Measurements from ENCODE around the gene MAPKAPK2. TPM values are rescaled to one million over a fixed set of nuclear protein-coding genes. Genes with fewer than 3 reads are reported as not detected.
A peak's percentile ranks its signal among the peaks of the same experiment; 100 is the strongest.

MAPKAPK2 gene
- polyA plus RNA-seq, 1 of the 3 experiments (the other 2 are of a cell fraction): 46.8 TPM

- ChIA-PET POLR2A (interaction anchor here (0.8 to 2.4 kb wide), 6 partner anchors 12 to 346 kb away, joined by 3 to 22 read pairs (median 4); partner anchors contain the start of gene EIF2D), CTCF (interaction anchor here (1.3 to 17.3 kb wide), 10 partner anchors 9 to 347 kb away, joined by 4 to 450 read pairs (median 12); partner anchors contain the start of gene EIF2D)
- peak overlapping the region; percentile 87 to 92 for H3K4me3 ChIP-seq (ENCODE audit: low read depth in 2 of 2, low read length in 1 of 2)
- TF ChIP-seq ZBTB33 (IDR thresholded peaks at IDR 0.05; ENCODE audit: borderline replicate concordance, low read depth): no peak
- no peak for TF ChIP-seq TCF12 (IDR thresholded peaks at IDR 0.05)
- TF ChIP-seq TEAD4 (IDR thresholded peaks at IDR 0.05; ENCODE audit: borderline replicate concordance, insufficient read depth): no peak
- no peak for TF ChIP-seq REST (IDR thresholded peaks at IDR 0.05; ENCODE audit: low read depth, low read length)
- no peak for TF ChIP-seq ELF1 (IDR thresholded peaks at IDR 0.05)
- no peak for TF ChIP-seq NFIC (IDR thresholded peaks at IDR 0.05; ENCODE audit: borderline replicate concordance)
- TF ChIP-seq USF1 (IDR thresholded peaks at IDR 0.05; ENCODE audit: borderline replicate concordance, low read depth): no peak
- TF ChIP-seq NRF1 (IDR thresholded peaks at IDR 0.05; ENCODE audit: low read depth, low read length): no peak
- 6% methylated on average over 14 of the region's 14 CpGs for WGBS (ENCODE audit: low lambda C conversion rate)
- no peaks in the 10 kb centered on the region; the same call in 1 of the 2 replicates for H4K20me1 ChIP-seq (ENCODE audit: insufficient read depth)
- no peak for DNase-seq
- peak overlapping the region; percentile 66; the same call in 1 of the 2 replicates for H2AFZ ChIP-seq (ENCODE audit: low read depth)
- peak overlapping the region; percentile 85 for H3K4me2 ChIP-seq
- no peaks in the 10 kb centered on the region for H3K9me2 ChIP-seq
- no peaks in the 10 kb centered on the region for H3K9me3 ChIP-seq
- H3K36me3 ChIP-seq (replicated peaks in 1 of 2; ENCODE audit: control insufficient read depth in 1 of 2, insufficient read depth in 2 of 2, low read length in 1 of 2): peaks cover 0 to 23% of the 10 kb centered on the region in 2 experiments
- peaks cover 48% of the 10 kb centered on the region for H3K79me2 ChIP-seq (ENCODE audit: insufficient read depth)
- H3F3A ChIP-seq (replicated peaks; ENCODE audit: insufficient read depth): peaks cover 27% of the 10 kb centered on the region
- H3K27ac ChIP-seq (ENCODE audit: low read depth in 2 of 2, low read length in 1 of 2): peak overlapping the region; percentile 79 to 83
- no peaks in the 10 kb centered on the region for H3K27me3 ChIP-seq (ENCODE audit: insufficient read depth)
- H3K4me1 ChIP-seq (ENCODE audit: control insufficient read depth in 1 of 2, insufficient read depth in 2 of 2, low read depth in 1 of 2, low read length in 1 of 2): peaks cover 18 to 22% of the 10 kb centered on the region in 2 experiments; a peak in 3 of 4 replicates
- peak overlapping the region; percentile 83 for H3K9ac ChIP-seq
Measured at GRCh38 chr1:206635978-206636345, 48.7 kb upstream of the MAPKAPK2 start.

GRCh38 chr1:206636671-206637070 lies 48.0 kb upstream of the MAPKAPK2 start:
- Histone ChIP-seq H3K9ac (peak overlapping the region; percentile 83; the same call in 1 of the 2 replicates), H3F3A (replicated peaks; ENCODE audit: insufficient read depth) (peaks cover 27% of the 10 kb centered on the region), H2AFZ (ENCODE audit: low read depth) (no peak overlapping the region), H4K20me1 (ENCODE audit: insufficient read depth) (no peaks in the 10 kb centered on the region; the same call in 1 of the 2 replicates), H3K36me3 (replicated peaks in 1 of 2; ENCODE audit: control insufficient read depth in 1 of 2, insufficient read depth in 2 of 2, low read length in 1 of 2) (peaks cover 0 to 30% of the 10 kb centered on the region in 2 experiments), H3K27me3 (ENCODE audit: insufficient read depth) (no peaks in the 10 kb centered on the region), H3K27ac (ENCODE audit: low read depth in 2 of 2, low read length in 1 of 2) (peak overlapping the region in 1 of 2 experiments; percentile 26; a peak in 2 of 4 replicates), H3K9me3 (no peaks in the 10 kb centered on the region), H3K4me2 (peak overlapping the region; percentile 85), H3K9me2 (no peaks in the 10 kb centered on the region), H3K4me1 (ENCODE audit: control insufficient read depth in 1 of 2, insufficient read depth in 2 of 2, low read depth in 1 of 2, low read length in 1 of 2) (peaks cover 18 to 22% of the 10 kb centered on the region in 2 experiments; a peak in 3 of 4 replicates), H3K79me2 (ENCODE audit: insufficient read depth) (peaks cover 55% of the 10 kb centered on the region), H3K4me3 (ENCODE audit: low read depth in 2 of 2, low read length in 1 of 2) (peak overlapping the region; percentile 87 to 92; a peak in 2 of 4 replicates)
- CTCF ChIA-PET: interaction anchor here (2.1 to 17.3 kb wide), 2 partner anchors 27 to 52 kb away, joined by 8 to 450 read pairs; no protein-coding TSS in a partner anchor
- no peak for TF ChIP-seq ELF1 (IDR thresholded peaks at IDR 0.05)
- TF ChIP-seq PBX3 (IDR thresholded peaks at IDR 0.05): no peak
- no peak for DNase-seq
- POLR2A ChIA-PET: interaction anchor here (1.9 to 2.4 kb wide), 2 partner anchors 27 to 345 kb away, joined by 5 to 22 read pairs; no protein-coding TSS in a partner anchor
- 63% methylated on average over 4 of the region's 4 CpGs for whole genome bisulfite sequencing (ENCODE audit: low lambda C conversion rate)

All from SK-N-SH (cell line).